Suprapubic skin (tissue), 4 donors: Measurements from ENCODE around the gene ELN.

Source experiments
- CTCF ChIP-seq, 2 donors: fragments of 200-600 bp in 1 of 2; fragments of 450-650 bp in 1 of 2; sonication (generic) in 1 of 2; IDR thresholded peaks; one replicate each; pipeline ENCODE4 v1.5.1; 2016 to 2019; ENCODE audit warnings: antibody characterized with exemption in 2 of 2, mild to moderate bottlenecking in 1 of 2, moderate library complexity in 1 of 2
- EP300 ChIP-seq: sonication (generic); formaldehyde crosslinking; IDR thresholded peaks from one replicate; pipeline ENCODE4 v1.6.1; 2017; ENCODE audit warnings: antibody characterized with exemption
- POLR2A ChIP-seq, 2 donors: fragments of 450-650 bp; IDR thresholded peaks; one replicate each; pipeline ENCODE4 v1.6.1; 2017; ENCODE audit warnings: antibody characterized with exemption in 2 of 2, mild to moderate bottlenecking in 2 of 2, moderate library complexity in 2 of 2
- POLR2AphosphoS5 ChIP-seq, 3 donors: sonication (generic); formaldehyde crosslinking; IDR thresholded peaks; one replicate each; pipeline ENCODE4 v1.6.1; 2017; ENCODE audit warnings: antibody characterized with exemption in 3 of 3

GRCh38 chr7:73985737-73986141 lies 42.2 kb upstream of the ELN start:
- TF ChIP-seq CTCF (IDR thresholded peaks at IDR 0.05), result no peak
- no peak for TF ChIP-seq POLR2AphosphoS5 (IDR thresholded peaks at IDR 0.05)
- TF ChIP-seq EP300, result no peak
- TF ChIP-seq POLR2A (IDR thresholded peaks at IDR 0.05), result no peak
